Gastrocnemius medialis (tissue), 4 donors: ENCODE measurements around the gene NTRK3.

Source experiments
- CTCF ChIP-seq, 5 experiments: fragments of 450-650 bp in 3 of 5; fragments of 200-600 bp in 2 of 5; sonication (generic) in 2 of 5; IDR thresholded peaks in 4 of 5; conservative IDR thresholded peaks in 1 of 5; 1 replicate in 4 of 5; 2 replicates in 1 of 5; pipeline ENCODE4 v1.5.1; 2016 to 2019; ENCODE audit warnings: antibody characterized with exemption in 5 of 5, mild to moderate bottlenecking in 3 of 5, moderate library complexity in 3 of 5
- POLR2A ChIP-seq, 2 donors: fragments of 450-650 bp; IDR thresholded peaks; one replicate each; pipeline ENCODE4 v1.6.1; 2017; ENCODE audit warnings: antibody characterized with exemption in 2 of 2, mild to moderate bottlenecking in 2 of 2, moderate library complexity in 2 of 2

GRCh38 chr15:87826119-87826747 is 430.3 kb downstream of the NTRK3 start:
- TF ChIP-seq CTCF (IDR thresholded peaks at IDR 0.05 in 4 of 5, conservative IDR thresholded peaks at IDR 0.05 in 1 of 5) (no peak), POLR2A (IDR thresholded peaks at IDR 0.05) (no peak)
